HG03196 (cell line): ENCODE measurements around the gene CDPF1.
"Not testable (repeated sequence)": the region's sequence is repeated elsewhere in the genome, so short reads cannot be mapped to it uniquely, and the experiment has no call there.

ENCODE experiments used
- ATAC-seq: cut with Tn5 transposase; IDR thresholded peaks from one replicate; pipeline ENCODE4 v1.9.1; 2021; ENCODE audit not compliant: unreplicated experiment

CDPF1 gene

GRCh38 chr22:46281866-46282678, 32.0 kb upstream of the CDPF1 start:
- no peak for ATAC-seq

- no peak for ATAC-seq
Observed at GRCh38 chr22:46280999-46281623, 31.0 kb upstream of the CDPF1 start.

GRCh38 chr22:46280063-46280817, 30.1 kb upstream of the CDPF1 start:
- ATAC-seq = no peak

GRCh38 chr22:46278656-46279645, 28.9 kb upstream of the CDPF1 start:
- ATAC-seq = no peak

- no peak for ATAC-seq
Observed at GRCh38 chr22:46276563-46276962, 26.5 kb upstream of the CDPF1 start.

GRCh38 chr22:46275455-46276122, 25.5 kb upstream of the CDPF1 start:
- ATAC-seq = no peak

GRCh38 chr22:46274381-46274780, 24.3 kb upstream of the CDPF1 start:
- no peak for ATAC-seq

- ATAC-seq = no peak
Observed at GRCh38 chr22:46273432-46274148, 23.5 kb upstream of the CDPF1 start.

- ATAC-seq = no peak
Observed at GRCh38 chr22:46272762-46273431, 22.8 kb upstream of the CDPF1 start.

- no peak for ATAC-seq
Observed at GRCh38 chr22:46272196-46272595, 22.1 kb upstream of the CDPF1 start.

- ATAC-seq = no peak
Observed at GRCh38 chr22:46269564-46269963, 19.5 kb upstream of the CDPF1 start.

- ATAC-seq = peak; percentile 90
Observed at GRCh38 chr22:46267431-46268279, 17.6 kb upstream of the CDPF1 start, which contains the start of gene TTC38. Gene TTC38 (plus strand): TSS chr22:46268008. CDS start chr22:46268040, 32 bp downstream.

- not testable (repeated sequence) for ATAC-seq
Observed at GRCh38 chr22:46265627-46266026, 15.5 kb upstream of the CDPF1 start.

- ATAC-seq = not testable (repeated sequence)
Observed at GRCh38 chr22:46264520-46264919, 14.4 kb upstream of the CDPF1 start.

GRCh38 chr22:46263216-46263590, 13.1 kb upstream of the CDPF1 start, which contains the start of gene PKDREJ:
Gene PKDREJ (minus strand): TSS chr22:46263343. CDS start chr22:46263322, 21 bp downstream.
- ATAC-seq = no peak

GRCh38 chr22:46262449-46263215, 12.5 kb upstream of the CDPF1 start:
- ATAC-seq = no peak

GRCh38 chr22:46260038-46260437, 9.9 kb upstream of the CDPF1 start:
- no peak for ATAC-seq
